NCI-H1048 (cell line): ENCODE measurements around the gene PCGF5.
"Not testable (repeated sequence)": the region's sequence is repeated elsewhere in the genome, so short reads cannot be mapped to it uniquely, and the experiment has no call there.

Experiments used
- DNase-seq: peaks from one replicate; lab custom pipeline; 2025; lab: John Stamatoyannopoulos, UW

PCGF5 gene

DNA sequence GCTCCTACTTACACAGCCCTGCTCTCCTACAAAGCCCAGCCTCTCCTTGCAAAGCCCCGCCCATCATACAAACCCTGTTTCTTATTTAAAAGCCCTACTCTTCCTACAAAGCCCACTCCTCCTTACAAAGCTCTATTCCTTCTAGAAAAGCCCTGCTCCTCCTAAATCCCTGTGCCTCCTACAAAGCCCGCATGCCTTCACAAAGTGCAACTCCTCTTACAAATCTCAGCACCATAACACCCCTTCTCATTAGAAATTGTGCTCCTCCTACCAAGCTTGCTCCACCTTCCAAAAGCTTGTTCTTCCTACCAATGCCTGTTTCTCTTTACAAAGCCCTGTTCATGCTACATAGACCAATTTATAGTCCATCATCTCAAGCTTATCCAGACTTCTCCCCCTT is 66.1 kb downstream of the PCGF5 start:
- DNase-seq: no peak

DNA sequence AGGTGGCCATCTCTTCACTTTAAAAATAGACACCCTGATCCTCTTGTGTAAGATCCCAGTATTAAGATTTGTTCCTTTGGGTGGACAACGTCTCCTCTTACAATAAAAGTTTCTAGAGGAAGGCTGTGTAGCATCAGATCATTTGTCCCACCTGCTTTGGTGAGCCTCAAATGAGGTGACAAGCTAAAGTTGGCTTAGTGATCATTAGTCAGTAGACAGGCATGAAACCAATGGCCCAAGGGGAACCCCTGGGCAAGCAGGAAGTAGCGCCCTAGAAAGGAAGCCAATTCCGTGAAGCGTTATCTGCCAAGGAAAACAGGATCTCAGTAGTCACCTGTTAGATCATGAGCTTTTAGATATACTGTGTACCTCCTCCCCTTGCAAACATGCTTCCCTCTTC is 66.8 kb downstream of the PCGF5 start:
- no peak for DNase-seq

DNA sequence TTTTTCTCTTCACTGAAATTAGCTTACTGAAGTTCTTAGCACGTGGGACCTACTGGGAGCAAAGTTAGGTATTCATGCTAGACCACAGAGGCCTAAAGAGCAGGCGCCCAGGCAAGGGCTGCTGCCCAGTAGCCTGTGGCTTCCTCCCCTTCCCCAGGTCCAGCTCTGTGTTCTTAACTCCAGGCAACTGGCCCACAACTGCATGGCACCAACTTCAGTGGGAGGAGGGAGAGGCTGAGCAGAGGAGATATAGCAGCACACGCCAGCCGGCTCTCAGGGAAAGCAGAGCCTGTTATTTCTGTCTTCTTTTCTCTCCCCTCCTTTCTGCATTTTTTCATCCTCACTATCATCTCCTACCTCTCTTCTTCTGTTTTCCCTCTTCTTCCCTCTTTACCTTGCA is 67.4 kb downstream of the PCGF5 start:
- no peak for DNase-seq

DNA sequence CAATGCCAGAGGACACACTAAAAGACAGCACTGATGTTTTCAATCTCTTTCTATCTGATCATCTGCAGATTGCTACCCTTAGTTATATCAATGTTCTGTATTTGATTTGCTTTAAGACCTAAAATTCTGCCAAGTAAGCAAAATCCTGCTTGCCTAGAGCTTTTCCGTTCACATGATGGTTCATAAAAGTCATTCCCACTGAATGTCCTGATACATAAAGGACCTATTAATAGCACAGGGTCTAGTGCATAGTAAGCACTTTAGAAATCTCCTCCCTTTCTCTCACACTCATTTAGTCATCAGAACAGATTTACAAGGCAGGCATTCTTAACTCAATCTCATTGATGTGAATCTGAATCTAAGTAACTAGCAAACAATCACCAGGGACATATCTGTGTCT is 68.8 kb downstream of the PCGF5 start:
- DNase-seq: no peak

GRCh38 chr10:91290607-91291006 is 70.1 kb downstream of the PCGF5 start:
- no peak for DNase-seq

GRCh38 chr10:91294134-91294906 is 73.9 kb downstream of the PCGF5 start:
- no peak for DNase-seq

DNA sequence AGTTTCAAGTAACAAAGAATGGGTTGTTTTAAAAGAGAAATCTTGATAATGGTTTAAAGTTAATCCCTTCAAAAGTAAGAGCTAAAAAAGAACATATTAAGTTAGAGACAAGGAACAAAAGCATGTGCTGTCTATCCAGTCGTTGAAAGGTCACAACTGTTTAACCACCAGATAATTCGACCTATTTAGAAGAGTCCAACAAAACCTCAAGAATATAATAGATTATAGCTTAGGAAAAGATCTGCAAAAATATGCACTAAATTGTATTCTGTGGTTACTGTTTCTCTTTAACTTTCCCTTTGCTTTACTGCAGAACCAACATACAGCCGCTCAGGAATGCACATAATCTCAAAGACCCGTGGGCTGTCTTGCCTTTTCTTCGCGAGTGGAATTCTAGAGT is 74.9 kb downstream of the PCGF5 start:
- no peak for DNase-seq

DNA sequence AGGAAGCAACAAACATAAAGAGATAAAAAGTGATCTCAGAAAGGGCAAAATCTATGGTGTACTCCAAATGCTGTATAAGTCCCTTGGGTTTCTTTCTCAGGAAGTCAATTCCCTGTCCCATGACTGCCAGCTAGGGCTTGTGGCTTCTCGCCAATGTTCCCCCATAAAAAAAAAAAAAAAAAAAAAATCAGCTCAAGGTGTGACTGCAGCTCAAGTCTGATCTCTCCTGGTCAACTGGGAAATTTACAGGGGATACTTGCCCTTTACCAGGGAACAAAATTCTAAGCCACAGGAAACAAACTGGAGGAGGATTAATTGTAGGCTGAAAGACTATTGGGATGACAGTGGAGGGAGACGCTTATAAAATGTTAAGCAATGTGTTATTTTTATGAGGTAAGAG is 76.0 kb downstream of the PCGF5 start:
- DNase-seq: no peak

- peak; percentile 64 for DNase-seq
Measured at GRCh38 chr10:91298224-91298871, 77.9 kb downstream of the PCGF5 start.

DNA sequence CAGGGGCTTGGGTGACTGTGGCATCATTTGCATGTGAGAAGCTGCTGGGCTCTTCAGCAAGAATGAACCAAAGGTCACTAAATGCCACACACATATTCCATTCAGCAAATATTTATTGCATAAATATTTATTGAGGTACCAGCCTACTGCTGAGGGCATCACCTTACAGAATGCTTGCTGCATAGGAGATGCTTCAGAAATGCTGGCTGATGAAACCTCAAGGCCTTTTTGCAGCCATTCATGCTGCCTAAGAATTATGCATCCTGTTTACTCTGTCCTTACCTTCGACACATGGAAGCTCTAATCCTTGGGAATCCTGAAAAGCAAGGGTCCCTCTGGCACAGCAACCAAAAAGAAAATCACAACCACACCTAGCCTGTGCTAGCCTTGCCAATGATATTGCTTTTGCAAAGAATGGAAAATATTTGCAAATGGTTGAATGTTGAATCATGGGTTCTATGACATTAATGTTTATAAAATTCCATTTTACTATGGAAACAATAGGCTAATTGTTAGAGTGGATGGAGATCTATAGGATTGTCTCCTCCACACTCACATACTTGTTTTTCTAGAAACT is 79.6 kb downstream of the PCGF5 start:
- no peak for DNase-seq

- DNase-seq: not testable (repeated sequence)
Measured at GRCh38 chr10:91302946-91303345, 82.5 kb downstream of the PCGF5 start.

- not testable (repeated sequence) for DNase-seq
Measured at GRCh38 chr10:91305979-91306378, 85.5 kb downstream of the PCGF5 start.

DNA sequence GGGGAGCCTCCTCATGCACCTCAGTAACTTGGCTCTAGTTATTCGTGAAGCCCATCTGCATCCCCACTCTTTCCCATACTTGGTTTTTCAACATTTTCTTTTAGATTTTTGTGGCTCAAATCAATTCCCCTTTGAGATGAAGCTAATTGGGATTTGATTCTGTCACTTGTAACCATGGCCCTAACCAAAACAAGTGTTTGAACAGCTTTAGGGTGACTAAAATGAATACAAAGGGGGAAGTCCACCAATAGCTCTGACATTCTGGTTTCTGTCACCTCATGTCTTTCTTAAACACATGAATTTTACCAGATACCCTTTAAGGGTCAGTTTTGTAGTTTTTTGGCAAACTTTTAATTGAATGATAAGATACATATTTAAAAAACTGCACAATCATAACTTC is 87.0 kb downstream of the PCGF5 start:
- DNase-seq: no peak

GRCh38 chr10:91309711-91310110 is 89.2 kb downstream of the PCGF5 start:
- DNase-seq: no peak

DNA sequence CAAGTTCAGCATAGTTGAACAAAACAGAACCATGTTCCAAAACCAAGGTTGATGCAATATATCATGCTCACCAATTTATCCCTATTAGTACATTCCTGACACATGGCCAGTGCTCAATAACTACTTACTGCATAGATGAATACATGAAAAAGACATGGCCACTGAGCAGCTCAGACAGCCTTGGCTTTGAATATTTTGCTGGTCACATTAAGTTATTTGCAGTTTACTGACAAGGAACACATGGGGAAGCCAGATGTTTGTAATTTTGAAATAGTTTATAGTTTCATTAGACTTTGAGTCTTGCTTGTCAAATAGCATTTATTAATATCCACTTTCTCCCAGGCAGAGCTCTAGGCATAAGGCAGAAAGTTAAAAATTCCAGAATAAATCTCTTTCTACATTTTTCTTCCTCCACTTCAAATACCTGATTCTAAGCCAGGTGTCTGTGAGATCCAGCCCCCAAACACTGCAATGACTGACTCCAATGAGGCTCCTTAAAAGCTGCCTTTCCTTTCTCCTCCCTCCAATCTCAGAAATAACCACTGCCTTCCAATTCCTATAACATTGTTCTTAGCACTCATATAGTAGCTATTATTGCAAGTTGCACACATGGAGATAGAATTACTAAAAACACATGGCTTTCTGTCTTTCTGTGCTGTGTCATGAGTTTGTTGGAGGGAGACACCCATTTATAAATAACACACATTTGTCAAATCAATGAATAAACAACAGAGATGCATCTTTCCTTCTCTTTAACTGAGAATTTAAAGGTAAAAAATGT is 91.3 kb downstream of the PCGF5 start:
- DNase-seq: no peak

GRCh38 chr10:91312382-91312733 is 91.9 kb downstream of the PCGF5 start:
- no peak for DNase-seq

GRCh38 chr10:91313796-91314485 is 93.5 kb downstream of the PCGF5 start:
- DNase-seq: no peak

GRCh38 chr10:91316486-91316885 is 96.0 kb downstream of the PCGF5 start:
- DNase-seq: no peak

DNA sequence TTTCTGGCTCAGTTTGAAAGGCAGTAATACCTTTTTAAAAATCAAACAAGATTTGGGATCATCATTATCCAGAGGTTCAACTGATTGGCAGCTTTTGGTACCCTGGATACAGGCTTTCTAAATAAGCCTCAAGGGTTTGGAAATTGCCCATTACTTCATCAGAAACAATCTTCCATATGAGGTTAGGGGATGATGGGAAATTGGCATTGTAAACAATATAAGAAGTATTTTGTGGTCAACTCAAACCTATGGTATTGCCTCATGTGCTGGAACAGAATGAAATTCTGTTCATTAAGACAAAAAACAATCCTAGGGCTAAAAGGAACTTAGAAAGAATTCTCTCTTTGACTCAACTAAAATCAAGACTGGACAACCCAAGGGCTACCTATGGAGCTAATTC is 97.1 kb downstream of the PCGF5 start:
- no peak for DNase-seq

DNA sequence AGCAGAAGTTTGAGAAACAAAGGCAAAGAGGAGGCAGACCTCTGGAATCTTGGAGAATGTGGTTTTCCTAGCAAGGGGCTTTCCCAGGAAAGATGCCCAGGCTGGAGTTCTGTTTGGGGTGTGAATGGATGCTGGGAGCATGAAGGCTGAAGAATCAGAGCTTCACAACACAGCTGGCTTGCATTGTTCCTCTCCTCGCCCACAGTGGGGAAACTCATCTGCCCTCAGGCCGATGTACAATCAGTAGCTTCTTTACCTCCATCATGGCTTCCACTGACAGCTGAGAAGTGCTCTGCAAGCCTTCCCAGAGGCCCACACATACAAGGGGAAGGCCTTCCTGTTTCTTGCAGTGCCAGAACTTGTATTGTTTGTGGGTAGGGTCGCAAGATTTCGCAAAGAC is 98.9 kb downstream of the PCGF5 start:
- no peak for DNase-seq

DNA sequence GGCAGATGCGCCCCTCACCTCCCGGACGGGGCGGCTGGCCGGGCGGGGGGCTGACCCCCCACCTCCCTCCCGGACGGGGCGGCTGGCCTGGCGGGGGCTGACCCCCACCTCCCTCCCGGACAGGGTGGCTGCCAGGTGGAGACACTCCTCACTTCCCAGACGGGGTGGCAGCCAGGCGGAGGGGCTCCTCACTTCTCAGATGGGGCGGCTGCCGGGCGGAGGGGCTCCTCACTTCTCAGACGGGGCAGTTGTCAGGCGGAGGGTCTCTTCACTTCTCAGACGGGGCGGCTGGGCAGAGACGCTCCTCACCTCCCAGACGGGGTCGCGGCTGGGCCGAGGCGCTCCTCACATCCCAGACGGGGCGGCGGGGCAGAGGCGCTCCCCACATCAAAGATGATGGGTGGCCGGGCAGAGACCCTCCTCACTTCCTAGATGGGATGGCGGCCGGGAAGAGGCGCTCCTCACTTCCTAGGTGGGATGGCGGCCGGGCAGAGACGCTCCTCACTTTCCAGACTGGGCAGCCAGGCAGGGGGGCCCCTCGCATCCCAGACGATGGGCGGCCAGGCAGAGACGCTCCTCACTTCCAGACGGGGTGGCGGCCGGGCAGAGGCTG is 102.9 kb downstream of the PCGF5 start:
- DNase-seq: not testable (repeated sequence)
